ENCODE measurements around the gene NRXN2.

DNA sequence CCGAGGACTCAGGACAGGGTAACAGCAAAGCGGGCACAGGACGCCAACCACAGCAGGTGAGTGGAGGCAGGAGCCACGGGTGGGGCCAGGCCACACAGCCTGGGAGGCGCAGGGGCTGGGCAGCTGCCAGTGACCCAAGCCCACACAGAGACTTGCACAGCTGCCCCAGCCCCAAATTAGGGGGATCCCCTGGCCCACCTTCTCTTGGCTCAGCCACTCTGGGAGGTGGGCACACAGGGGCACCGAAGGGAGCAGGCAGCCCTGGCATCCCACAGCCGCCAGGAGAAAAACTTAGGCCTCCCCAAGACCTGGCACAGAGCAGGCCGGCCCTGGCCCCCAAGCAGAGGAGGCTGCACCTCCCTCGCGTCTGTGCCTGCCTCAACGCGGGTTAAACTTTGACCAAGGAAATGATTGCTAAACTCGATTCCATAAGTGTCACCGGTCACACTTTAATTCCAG lies 132.2 kb downstream of the NRXN2 start, which contains the start of gene SLC22A12:
- TF ChIP-seq SIN3A (IDR thresholded peaks at IDR 0.05; ENCODE audit: low read depth, low read length) (no peak), CREB1 (IDR thresholded peaks at IDR 0.05; ENCODE audit: low read depth) (no peak), ETV6 (conservative IDR thresholded peaks at IDR 0.05 in 1 of 2, IDR thresholded peaks at IDR 0.05 in 1 of 2; ENCODE audit: borderline replicate concordance in 1 of 2, low read depth in 1 of 2) (no peak)
- TF ChIP-seq, protein P1, sequence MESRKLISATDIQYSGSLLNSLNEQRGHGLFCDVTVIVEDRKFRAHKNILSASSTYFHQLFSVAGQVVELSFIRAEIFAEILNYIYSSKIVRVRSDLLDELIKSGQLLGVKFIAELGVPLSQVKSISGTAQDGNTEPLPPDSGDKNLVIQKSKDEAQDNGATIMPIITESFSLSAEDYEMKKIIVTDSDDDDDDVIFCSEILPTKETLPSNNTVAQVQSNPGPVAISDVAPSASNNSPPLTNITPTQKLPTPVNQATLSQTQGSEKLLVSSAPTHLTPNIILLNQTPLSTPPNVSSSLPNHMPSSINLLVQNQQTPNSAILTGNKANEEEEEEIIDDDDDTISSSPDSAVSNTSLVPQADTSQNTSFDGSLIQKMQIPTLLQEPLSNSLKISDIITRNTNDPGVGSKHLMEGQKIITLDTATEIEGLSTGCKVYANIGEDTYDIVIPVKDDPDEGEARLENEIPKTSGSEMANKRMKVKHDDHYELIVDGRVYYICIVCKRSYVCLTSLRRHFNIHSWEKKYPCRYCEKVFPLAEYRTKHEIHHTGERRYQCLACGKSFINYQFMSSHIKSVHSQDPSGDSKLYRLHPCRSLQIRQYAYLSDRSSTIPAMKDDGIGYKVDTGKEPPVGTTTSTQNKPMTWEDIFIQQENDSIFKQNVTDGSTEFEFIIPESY (IDR thresholded peaks at IDR 0.05), result no peak
- TF ChIP-seq, protein P2, sequence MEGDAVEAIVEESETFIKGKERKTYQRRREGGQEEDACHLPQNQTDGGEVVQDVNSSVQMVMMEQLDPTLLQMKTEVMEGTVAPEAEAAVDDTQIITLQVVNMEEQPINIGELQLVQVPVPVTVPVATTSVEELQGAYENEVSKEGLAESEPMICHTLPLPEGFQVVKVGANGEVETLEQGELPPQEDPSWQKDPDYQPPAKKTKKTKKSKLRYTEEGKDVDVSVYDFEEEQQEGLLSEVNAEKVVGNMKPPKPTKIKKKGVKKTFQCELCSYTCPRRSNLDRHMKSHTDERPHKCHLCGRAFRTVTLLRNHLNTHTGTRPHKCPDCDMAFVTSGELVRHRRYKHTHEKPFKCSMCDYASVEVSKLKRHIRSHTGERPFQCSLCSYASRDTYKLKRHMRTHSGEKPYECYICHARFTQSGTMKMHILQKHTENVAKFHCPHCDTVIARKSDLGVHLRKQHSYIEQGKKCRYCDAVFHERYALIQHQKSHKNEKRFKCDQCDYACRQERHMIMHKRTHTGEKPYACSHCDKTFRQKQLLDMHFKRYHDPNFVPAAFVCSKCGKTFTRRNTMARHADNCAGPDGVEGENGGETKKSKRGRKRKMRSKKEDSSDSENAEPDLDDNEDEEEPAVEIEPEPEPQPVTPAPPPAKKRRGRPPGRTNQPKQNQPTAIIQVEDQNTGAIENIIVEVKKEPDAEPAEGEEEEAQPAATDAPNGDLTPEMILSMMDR (IDR thresholded peaks at IDR 0.05 in 2 of 3, conservative IDR thresholded peaks at IDR 0.05 in 1 of 3; ENCODE audit: control insufficient read depth in 2 of 3, extremely low read depth in 1 of 3, insufficient read depth in 1 of 3, low read depth in 3 of 3, low read length in 3 of 3), result no peak
